SU-DHL-6 (cell line): Measurements from ENCODE around the gene TM4SF18.

Experiments
- EZH2phosphoT487 ChIP-seq: fragments of 200-600 bp; sonication (generic), shearing (Covaris generic); conservative IDR thresholded peaks from 2 replicates; pipeline ENCODE4 v1.6.1; 2018; ENCODE audit warnings: mild to moderate bottlenecking, antibody characterized with exemption, low read length, moderate library complexity, mixed read lengths
- TF ChIP-seq, protein P1 (sequence below): fragments of 200-600 bp; sonication (generic); IDR thresholded peaks from one replicate; pipeline ENCODE4 v1.5.1; 2017; ENCODE audit warnings: antibody characterized with exemption, mild to moderate bottlenecking, low read length, moderate library complexity; ENCODE audit not compliant: insufficient read depth, poor library complexity, severe bottlenecking

DNA sequence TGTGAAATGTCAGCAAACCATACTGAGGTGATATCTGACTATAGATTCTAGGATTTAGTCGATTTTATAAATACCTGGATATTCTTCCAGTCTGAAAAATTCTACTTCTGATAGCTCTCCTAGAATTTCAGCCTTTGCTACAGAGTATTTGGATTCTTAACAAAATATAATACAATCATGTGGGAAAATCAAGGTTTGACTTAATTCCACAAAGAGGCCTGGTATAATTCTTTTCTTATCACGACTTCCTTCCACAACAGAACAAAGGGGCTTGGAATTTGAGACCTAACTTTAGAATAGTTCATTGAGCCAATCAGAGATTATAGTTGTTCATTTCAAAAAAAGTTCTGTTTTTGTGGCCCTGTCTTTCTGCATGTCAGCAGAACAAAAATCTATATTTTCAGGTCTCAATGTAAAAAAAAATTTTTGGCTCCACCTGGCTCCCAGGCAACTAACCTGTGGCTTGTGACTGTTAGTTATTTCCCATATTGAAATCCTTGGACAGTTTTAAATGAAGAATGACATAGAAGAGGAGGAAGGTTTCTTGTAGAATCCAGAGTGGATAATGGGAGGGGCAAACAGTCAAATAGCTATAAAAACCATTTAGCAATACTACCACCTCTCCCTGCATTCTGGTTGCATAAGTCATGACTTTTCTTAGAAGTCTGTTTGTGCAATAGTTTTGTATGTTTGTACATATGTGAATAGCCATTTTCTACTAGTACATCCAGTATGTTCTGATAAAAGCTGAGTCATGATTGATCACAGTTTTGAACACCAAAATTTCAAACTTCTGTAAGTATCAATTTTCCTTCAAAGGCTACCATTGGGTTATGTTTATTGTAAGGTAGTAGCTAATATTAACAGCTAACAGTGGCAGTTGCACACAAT is 40.0 kb upstream of the TM4SF18 start:
- TF ChIP-seq, protein P1, sequence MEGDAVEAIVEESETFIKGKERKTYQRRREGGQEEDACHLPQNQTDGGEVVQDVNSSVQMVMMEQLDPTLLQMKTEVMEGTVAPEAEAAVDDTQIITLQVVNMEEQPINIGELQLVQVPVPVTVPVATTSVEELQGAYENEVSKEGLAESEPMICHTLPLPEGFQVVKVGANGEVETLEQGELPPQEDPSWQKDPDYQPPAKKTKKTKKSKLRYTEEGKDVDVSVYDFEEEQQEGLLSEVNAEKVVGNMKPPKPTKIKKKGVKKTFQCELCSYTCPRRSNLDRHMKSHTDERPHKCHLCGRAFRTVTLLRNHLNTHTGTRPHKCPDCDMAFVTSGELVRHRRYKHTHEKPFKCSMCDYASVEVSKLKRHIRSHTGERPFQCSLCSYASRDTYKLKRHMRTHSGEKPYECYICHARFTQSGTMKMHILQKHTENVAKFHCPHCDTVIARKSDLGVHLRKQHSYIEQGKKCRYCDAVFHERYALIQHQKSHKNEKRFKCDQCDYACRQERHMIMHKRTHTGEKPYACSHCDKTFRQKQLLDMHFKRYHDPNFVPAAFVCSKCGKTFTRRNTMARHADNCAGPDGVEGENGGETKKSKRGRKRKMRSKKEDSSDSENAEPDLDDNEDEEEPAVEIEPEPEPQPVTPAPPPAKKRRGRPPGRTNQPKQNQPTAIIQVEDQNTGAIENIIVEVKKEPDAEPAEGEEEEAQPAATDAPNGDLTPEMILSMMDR, result no peak
- no peak for TF ChIP-seq EZH2phosphoT487
